Keratinocyte (primary cell): Measurements from ENCODE around the gene IL10RA. TPM values are rescaled to one million over a fixed set of nuclear protein-coding genes. Genes with fewer than 3 reads are reported as not detected.

Experiments used
- DNase-seq: peaks from one replicate; pipeline ENCODE4 v3.0.0-alpha.2; 2011; ENCODE audit warnings: low read depth, missing footprints, low spot score
- FAIRE-seq: peaks from 2 replicates; lab custom pipeline; 2011; peaks lifted over from hg19 to GRCh38; lab: Jason Lieb, UNC
- H2AFZ ChIP-seq: 2 replicates; pipeline ENCODE4 v1.6.0; 2012; ENCODE audit warnings: low read length, control low read depth, inconsistent platforms; ENCODE audit not compliant: control insufficient read depth
- H3K27ac ChIP-seq: 2 replicates; pipeline ENCODE4 v1.5.1; 2011; ENCODE audit warnings: low read length; ENCODE audit not compliant: control insufficient read depth, insufficient read depth
- H3K27me3 ChIP-seq: 3 replicates; pipeline ENCODE4 v1.6.0; 2011; ENCODE audit warnings: low read length; ENCODE audit not compliant: control insufficient read depth, insufficient read depth; ENCODE audit errors: extremely low read depth
- H3K36me3 ChIP-seq, 2 experiments: 2 replicates in 1 of 2; 3 replicates in 1 of 2; pipeline ENCODE4 v1.5.1; 2011; ENCODE audit warnings: low read length in 2 of 2, mild to moderate bottlenecking in 1 of 2; ENCODE audit not compliant: control insufficient read depth in 2 of 2, insufficient read depth in 2 of 2; ENCODE audit errors: extremely low read depth in 1 of 2
- H3K4me1 ChIP-seq: 3 replicates; pipeline ENCODE4 v1.5.1; 2011; ENCODE audit warnings: low read length; ENCODE audit not compliant: control insufficient read depth, insufficient read depth; ENCODE audit errors: extremely low read depth
- H3K4me2 ChIP-seq: 3 replicates; pipeline ENCODE4 v1.6.0; 2011; ENCODE audit warnings: low read depth, low read length; ENCODE audit not compliant: control insufficient read depth, insufficient read depth; ENCODE audit errors: extremely low read depth
- H3K4me3 ChIP-seq, 3 experiments: fragments of 200-600 bp in 1 of 3; sonication (generic) in 1 of 3; 2 replicates in 2 of 3; 3 replicates in 1 of 3; pipeline ENCODE4 v1.5.1; 2011 to 2016; ENCODE audit warnings: low read length in 3 of 3, mild to moderate bottlenecking in 3 of 3, control low read depth in 2 of 3, inconsistent platforms in 1 of 3, low read depth in 1 of 3, mixed read lengths in 1 of 3, mixed run types in 1 of 3, moderate library complexity in 1 of 3; ENCODE audit not compliant: control insufficient read depth in 2 of 3, insufficient read depth in 2 of 3; ENCODE audit errors: extremely low read depth in 1 of 3
- H3K79me2 ChIP-seq: 2 replicates; pipeline ENCODE4 v1.6.0; 2012; ENCODE audit warnings: low read length; ENCODE audit not compliant: control insufficient read depth, insufficient read depth
- H3K9ac ChIP-seq: 3 replicates; pipeline ENCODE4 v1.6.0; 2011; ENCODE audit warnings: low read length; ENCODE audit not compliant: control insufficient read depth, insufficient read depth; ENCODE audit errors: extremely low read depth
- H3K9me1 ChIP-seq: 3 replicates; pipeline ENCODE4 v1.6.0; 2011; ENCODE audit warnings: low read length; ENCODE audit not compliant: control insufficient read depth, insufficient read depth; ENCODE audit errors: extremely low read depth
- H3K9me3 ChIP-seq: 2 replicates; pipeline ENCODE4 v1.5.1; 2012; ENCODE audit warnings: low read depth, low read length; ENCODE audit not compliant: control insufficient read depth
- H4K20me1 ChIP-seq: 3 replicates; pipeline ENCODE4 v1.6.0; 2011; ENCODE audit warnings: low read length; ENCODE audit not compliant: control insufficient read depth, insufficient read depth; ENCODE audit errors: extremely low read depth
- CTCF ChIP-seq, 3 experiments: IDR thresholded peaks in 1 of 3; conservative IDR thresholded peaks in 1 of 3; optimal IDR thresholded peaks in 1 of 3; 2 replicates in 2 of 3; 3 replicates in 1 of 3; pipeline versions ENCODE3 to v1.5.1; 2011; ENCODE audit warnings: low read length in 3 of 3, mild to moderate bottlenecking in 3 of 3, moderate library complexity in 2 of 3, control low read depth in 1 of 3, inconsistent platforms in 1 of 3; ENCODE audit not compliant: insufficient read depth in 2 of 3; ENCODE audit errors: extremely low read depth in 1 of 3
- EZH2 ChIP-seq: IDR thresholded peaks from one replicate; pipeline ENCODE4 v1.6.1; 2012; ENCODE audit warnings: inconsistent platforms, mild to moderate bottlenecking, low read length, moderate library complexity
- dilution Hi-C: fragments of 300-500 bp; cut with MboI; formaldehyde crosslinking; loops from one replicate; pipeline ENCODE4 v1.7.0; 2020; ENCODE audit warnings: low sequenced_read_pairs; ENCODE audit not compliant: extremely low pct_ligation_motif_present
- polyA plus RNA-seq, 5 experiments: library from polyadenylated mRNA; depleted of rRNA in 3 of 5; stranded (reverse) in 3 of 5; stranded (forward) in 1 of 5; unstranded in 1 of 5; fragments of >200 nt; gene quantifications; 1 replicate in 1 of 5; 2 replicates in 3 of 5; 3 replicates in 1 of 5; pipeline versions ENCODE4 v1.2.1 to v1.2.3, GENCODE V29; 2011 to 2012; ENCODE audit warnings: missing spikeins in 2 of 5, low read depth in 1 of 5, low replicate concordance in 1 of 5

Gene IL10RA
- polyA plus RNA-seq, 1 donor (not counting 4 experiments of a cell fraction or from before 2014, with no cell fraction given), result 0.04 TPM

- Histone ChIP-seq H3K4me3 (no peak overlapping the region), H3K79me2 (no peaks in the 10 kb centered on the region), H4K20me1 (no peaks in the 10 kb centered on the region), H3K9me1 (peaks cover 2% of the 10 kb centered on the region), H3K9ac (no peak overlapping the region), H3K27ac (no peak overlapping the region), H3K4me1 (peaks cover 11% of the 10 kb centered on the region), H3K27me3 (peaks cover 4% of the 10 kb centered on the region), H2AFZ (no peak overlapping the region), H3K36me3 (no peaks in the 10 kb centered on the region), H3K9me3 (no peaks in the 10 kb centered on the region), H3K4me2 (no peak overlapping the region)
- DNase-seq, result no peak
- TF ChIP-seq CTCF (optimal IDR thresholded peaks at IDR 0.05 in 1 of 3, IDR thresholded peaks at IDR 0.05 in 1 of 3, conservative IDR thresholded peaks at IDR 0.05 in 1 of 3; ENCODE audit: extremely low read depth in 1 of 3, insufficient read depth in 2 of 3, low read length in 3 of 3) (no peak), EZH2 (no peak)
- dilution Hi-C loops, result no loop called here
- no peak for FAIRE-seq
These were observed 29.9 kb downstream of the IL10RA start for GRCh38 chr11:118016104-118016503.

DNA sequence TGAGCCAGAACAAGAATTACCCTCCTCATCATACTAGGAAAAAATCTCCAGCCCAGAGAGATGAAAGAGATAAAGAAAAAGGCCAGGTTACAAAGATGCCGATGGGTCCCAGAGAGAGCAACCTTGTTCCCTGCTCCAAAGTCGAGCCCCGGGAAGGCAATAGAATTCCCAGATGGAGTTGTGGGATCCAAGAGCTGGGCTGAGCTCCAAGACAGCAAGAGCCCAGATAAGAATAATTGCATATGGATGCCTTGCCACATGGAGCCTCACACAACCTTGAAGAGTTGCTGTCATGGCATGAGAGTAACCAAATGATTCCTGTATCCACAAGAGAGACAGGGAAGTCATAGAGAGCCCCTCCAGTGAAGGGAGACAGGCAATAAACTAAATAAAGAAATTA lies 30.9 kb downstream of the IL10RA start:
- Histone ChIP-seq H3K27me3 (peaks cover 4% of the 10 kb centered on the region), H3K9me1 (no peaks in the 10 kb centered on the region), H3K36me3 (no peaks in the 10 kb centered on the region), H3K27ac (no peak overlapping the region), H3K9ac (no peak overlapping the region), H3K4me2 (no peak overlapping the region), H3K4me3 (no peak overlapping the region), H2AFZ (no peak overlapping the region), H3K4me1 (peaks cover 5% of the 10 kb centered on the region), H3K79me2 (no peaks in the 10 kb centered on the region), H3K9me3 (no peaks in the 10 kb centered on the region), H4K20me1 (no peaks in the 10 kb centered on the region)
- FAIRE-seq (no peak), DNase-seq (no peak)
- no peak for TF ChIP-seq CTCF (optimal IDR thresholded peaks at IDR 0.05 in 1 of 3, IDR thresholded peaks at IDR 0.05 in 1 of 3, conservative IDR thresholded peaks at IDR 0.05 in 1 of 3; ENCODE audit: extremely low read depth in 1 of 3, insufficient read depth in 2 of 3, low read length in 3 of 3)
- no peak for TF ChIP-seq EZH2
- dilution Hi-C loops, result no loop called here
